C4-2B (cell line): ENCODE data around the gene CTTN.

ENCODE experiments used
- ZFX ChIP-seq: fragments of 450-650 bp; IDR thresholded peaks from 2 replicates; pipeline ENCODE4 v1.6.1; 2017
- TF ChIP-seq, protein P1 (sequence below): fragments of 450-650 bp; conservative IDR thresholded peaks from 2 replicates; pipeline ENCODE4 v1.5.1; 2017; ENCODE audit warnings: mild to moderate bottlenecking

DNA sequence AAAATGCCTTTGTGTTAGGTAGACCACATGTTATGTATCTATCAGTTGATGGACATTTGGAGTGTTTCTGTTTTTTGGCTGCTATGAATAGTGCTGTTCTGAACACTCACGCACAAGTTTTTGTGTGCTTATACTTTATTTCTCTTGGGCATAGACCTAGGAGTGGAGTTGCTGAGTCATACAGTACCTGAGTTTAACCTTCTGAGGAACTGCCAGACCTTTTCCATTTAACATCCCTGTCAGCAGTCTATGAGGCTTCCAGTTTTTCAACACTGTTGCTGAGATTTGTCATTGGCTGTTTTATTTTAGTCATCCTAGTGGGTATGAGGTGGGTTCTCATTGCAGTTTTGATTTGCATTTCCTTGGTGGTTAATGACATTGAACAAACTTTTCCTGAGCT, 4.4 kb downstream of the CTTN start:
- TF ChIP-seq, protein P1, sequence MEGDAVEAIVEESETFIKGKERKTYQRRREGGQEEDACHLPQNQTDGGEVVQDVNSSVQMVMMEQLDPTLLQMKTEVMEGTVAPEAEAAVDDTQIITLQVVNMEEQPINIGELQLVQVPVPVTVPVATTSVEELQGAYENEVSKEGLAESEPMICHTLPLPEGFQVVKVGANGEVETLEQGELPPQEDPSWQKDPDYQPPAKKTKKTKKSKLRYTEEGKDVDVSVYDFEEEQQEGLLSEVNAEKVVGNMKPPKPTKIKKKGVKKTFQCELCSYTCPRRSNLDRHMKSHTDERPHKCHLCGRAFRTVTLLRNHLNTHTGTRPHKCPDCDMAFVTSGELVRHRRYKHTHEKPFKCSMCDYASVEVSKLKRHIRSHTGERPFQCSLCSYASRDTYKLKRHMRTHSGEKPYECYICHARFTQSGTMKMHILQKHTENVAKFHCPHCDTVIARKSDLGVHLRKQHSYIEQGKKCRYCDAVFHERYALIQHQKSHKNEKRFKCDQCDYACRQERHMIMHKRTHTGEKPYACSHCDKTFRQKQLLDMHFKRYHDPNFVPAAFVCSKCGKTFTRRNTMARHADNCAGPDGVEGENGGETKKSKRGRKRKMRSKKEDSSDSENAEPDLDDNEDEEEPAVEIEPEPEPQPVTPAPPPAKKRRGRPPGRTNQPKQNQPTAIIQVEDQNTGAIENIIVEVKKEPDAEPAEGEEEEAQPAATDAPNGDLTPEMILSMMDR = no peak
- no peak for TF ChIP-seq ZFX
